GM18505 (cell line): ENCODE data around the gene NRCAM.

Experiments used
- ATAC-seq: cut with Tn5 transposase; IDR thresholded peaks from one replicate; pipeline ENCODE4 v1.9.1; 2021; ENCODE audit not compliant: unreplicated experiment
- POLR2A ChIP-seq: IDR thresholded peaks from 4 replicates; pipeline ENCODE4 v1.6.1; 2011; ENCODE audit warnings: borderline replicate concordance; ENCODE audit not compliant: insufficient read depth, insufficient read length; ENCODE audit errors: extremely low read depth

The NRCAM gene

DNA sequence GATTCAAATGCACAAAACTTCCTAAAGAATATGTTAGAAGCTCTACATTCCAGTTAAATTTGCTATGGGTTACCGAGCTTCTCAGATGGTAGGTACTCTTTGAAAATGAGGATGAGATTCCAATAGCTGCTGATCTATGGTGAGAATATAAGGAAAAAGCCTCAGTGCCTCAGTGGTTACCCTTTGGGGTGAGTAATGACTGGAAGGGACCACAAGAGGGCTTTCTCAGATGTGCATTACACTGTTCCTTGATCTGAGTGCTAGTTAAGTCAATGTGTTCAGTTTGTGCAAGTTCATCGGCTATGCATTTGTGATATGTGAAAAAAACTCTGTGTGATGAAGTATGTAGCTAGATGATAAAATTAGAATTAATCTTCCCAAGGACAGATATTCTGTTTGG lies 3.5 kb downstream of the NRCAM start:
- TF ChIP-seq POLR2A, result no peak
- no peak for ATAC-seq

GRCh38 chr7:108451296-108451848 lies 4.9 kb downstream of the NRCAM start:
- ATAC-seq, result no peak
- no peak for TF ChIP-seq POLR2A

- no peak for TF ChIP-seq POLR2A
- no peak for ATAC-seq
Measured at GRCh38 chr7:108450160-108450559, 6.1 kb downstream of the NRCAM start.

DNA sequence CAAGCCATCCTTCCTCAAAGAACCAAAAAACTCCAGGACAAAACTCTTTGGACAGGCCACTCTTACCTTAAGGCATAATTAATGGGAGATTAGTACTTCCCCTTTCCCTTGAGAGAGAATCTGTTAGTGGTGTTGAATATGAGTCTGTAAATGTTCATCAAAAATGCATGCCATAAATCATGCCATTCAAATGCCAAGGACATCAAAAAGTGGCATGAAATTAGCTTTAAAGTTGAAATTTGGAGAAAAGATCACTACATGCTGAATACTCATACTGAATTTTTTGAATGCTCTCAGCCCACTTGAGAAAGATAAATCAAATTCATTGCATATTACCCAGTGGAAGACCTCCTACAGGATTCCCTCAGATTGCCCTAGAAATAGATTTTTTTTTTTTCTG lies 6.7 kb downstream of the NRCAM start:
- TF ChIP-seq POLR2A, result no peak
- ATAC-seq, result no peak

GRCh38 chr7:108448584-108449505 lies 7.4 kb downstream of the NRCAM start:
- no peak for ATAC-seq
- no peak for TF ChIP-seq POLR2A

GRCh38 chr7:108442039-108442568 lies 14.1 kb downstream of the NRCAM start:
- TF ChIP-seq POLR2A, result no peak
- ATAC-seq, result no peak

DNA sequence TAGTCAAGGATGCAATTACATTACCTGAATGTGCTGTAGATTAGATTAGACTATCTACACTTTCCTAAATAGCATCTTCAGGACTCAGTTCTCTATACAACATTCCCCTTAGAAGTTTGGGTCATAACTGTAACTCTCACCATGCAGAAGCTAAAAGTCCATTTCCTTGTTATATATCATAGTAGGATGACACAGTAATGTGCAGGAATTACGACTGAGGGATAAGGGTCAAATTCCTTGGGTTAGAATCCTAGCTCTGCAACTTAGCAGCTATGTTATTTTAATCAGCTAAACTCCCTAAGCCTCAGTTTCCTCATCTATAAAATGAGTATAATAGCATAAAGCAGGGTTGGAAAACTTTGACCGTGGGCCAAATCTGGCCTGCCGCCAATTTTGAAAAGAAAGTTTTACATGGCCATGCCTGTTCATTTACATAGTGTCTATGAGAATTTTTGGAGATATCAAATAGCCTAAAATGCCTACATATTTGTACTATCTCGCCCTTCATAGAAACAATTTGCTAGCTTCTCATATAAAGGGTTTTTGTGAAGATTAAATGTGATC lies 14.8 kb downstream of the NRCAM start:
- no peak for TF ChIP-seq POLR2A
- no peak for ATAC-seq

DNA sequence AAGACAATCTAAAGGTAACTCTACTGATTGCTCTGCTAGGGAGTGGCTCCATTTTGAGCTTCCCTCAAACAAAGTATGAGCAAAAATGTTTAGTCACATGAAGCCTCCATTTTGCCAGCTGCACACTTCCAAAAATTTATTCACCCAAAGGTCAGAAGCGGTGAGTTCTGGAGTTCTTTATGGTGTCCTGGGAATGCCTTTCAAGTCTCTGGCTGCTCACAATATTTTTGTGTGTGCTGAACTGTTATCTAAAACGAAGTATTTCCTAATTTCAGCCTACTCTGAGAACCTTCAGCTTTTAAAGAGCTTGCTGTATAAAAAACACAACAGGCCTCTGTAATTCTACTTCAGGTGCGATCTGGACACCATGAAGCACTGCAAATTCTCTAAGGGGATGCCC lies 15.6 kb downstream of the NRCAM start:
- no peak for TF ChIP-seq POLR2A
- no peak for ATAC-seq

- no peak for ATAC-seq
- TF ChIP-seq POLR2A, result no peak
Measured at GRCh38 chr7:108436906-108437305, 19.3 kb downstream of the NRCAM start.

DNA sequence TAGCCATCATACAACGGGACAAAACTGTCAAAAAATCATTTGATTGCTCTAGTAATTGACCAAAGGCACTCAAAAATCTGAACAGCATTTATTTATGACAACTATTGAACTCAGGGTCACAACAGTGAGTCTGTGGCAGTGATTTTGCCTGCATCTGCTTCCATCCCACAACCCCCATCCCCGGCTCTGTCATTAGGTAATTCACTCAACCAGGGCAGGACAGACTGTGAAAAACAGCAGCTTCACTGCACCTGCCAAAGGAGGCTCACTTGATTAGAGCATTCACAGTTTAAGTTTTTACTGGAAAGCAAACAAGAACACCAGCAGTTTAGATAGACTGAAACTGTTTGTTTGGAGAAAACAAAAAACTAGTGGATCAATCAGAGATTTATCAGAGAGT lies 22.2 kb downstream of the NRCAM start:
- ATAC-seq, result no peak
- no peak for TF ChIP-seq POLR2A

GRCh38 chr7:108431099-108431498 lies 25.1 kb downstream of the NRCAM start:
- no peak for ATAC-seq

DNA sequence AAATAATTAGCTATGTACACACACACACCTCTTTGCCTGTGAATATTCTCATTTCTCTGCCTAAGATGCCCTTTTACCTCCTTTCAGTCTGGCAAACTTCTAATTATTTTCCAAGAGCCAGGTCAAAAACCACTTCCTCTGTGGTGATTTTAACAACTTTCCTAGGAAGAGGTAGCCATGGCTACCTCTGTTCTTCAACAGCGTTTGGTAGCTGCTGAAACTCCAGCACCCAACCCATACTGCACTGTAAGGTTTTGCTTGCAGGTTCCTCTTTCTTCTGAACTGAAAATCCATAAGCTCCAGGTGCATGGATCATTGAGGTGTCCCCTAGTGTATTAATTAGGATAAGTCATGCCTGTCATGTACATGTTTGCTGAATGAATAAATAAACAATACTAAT lies 25.6 kb downstream of the NRCAM start:
- no peak for TF ChIP-seq POLR2A
- ATAC-seq, result no peak

More at GRCh38 chr7:108431099-108431498, 25.1 kb downstream of the NRCAM start:
- no peak for TF ChIP-seq POLR2A

GRCh38 chr7:108427766-108428165 lies 28.5 kb downstream of the NRCAM start:
- no peak for ATAC-seq
- no peak for TF ChIP-seq POLR2A
